ENCODE results near the gene RNF213. TPM values are rescaled to one million over a fixed set of nuclear protein-coding genes. Genes with fewer than 3 reads are reported as not detected.

RNF213 gene
- total RNA-seq, 1 experiment from 2014 or later = 44.5 TPM

DNA sequence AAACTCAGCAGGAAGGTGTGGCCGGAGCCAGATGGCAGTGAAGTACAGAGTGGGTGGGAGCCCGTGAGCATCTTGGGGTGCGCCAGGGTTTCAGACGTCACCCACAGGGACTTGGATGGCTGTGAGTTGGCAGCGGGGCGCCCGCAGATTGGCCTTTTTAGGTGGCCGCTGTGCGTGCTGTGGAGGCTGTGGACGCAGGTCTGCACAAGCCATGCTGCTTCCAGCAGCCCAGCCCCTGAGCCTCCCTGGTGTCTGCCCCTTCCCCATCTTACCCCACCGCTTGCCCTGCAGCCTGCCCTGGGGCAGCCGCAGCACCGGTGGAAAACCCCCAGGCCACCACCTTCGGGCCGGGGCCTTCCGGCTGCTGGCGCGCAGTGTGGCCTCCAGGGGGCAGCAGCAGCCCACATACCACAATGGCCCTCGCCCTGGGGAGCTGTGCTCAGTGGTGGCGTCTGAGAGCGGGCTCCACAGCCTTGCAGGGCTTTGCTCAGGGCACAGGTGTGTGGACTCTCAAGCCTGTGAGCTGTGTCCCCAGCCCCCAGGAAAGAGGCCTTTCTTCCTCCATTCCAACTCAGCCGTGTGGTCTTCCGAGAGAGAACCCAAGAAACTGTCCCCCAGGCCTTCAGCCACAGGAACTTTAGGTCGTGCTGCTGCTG is 166.1 kb downstream of the RNF213 start:
- no peak overlapping the region for H3K27ac ChIP-seq (ENCODE audit: low read depth, low read length)
- ChIA-PET POLR2A (interaction anchor here (0.6 kb wide), 1 partner anchor 555 kb away, joined by 3 read pairs; no protein-coding TSS in a partner anchor), RAD21 (ENCODE audit: low non-redundant PET in 1 of 2, low total read pairs in 2 of 2, uncharacterized antibody in 2 of 2, unreplicated experiment in 2 of 2) (interaction anchor here (0.5 to 1.5 kb wide), 11 partner anchors 11 to 558 kb away, joined by 3 to 6 read pairs (median 3); no protein-coding TSS in a partner anchor), CTCF (interaction anchor here (0.6 to 2.5 kb wide), 22 partner anchors 9 to 681 kb away, joined by 3 to 35 read pairs (median 3); partner anchors contain the start of genes CHMP6 and ENDOV)
- no peaks in the 10 kb centered on the region for H3K9me3 ChIP-seq (ENCODE audit: control insufficient read depth in 1 of 2, insufficient read depth in 1 of 2, low read depth in 1 of 2, low read length in 2 of 2)
- H3K4me1 ChIP-seq (ENCODE audit: control insufficient read depth in 1 of 2, insufficient read depth in 2 of 2, low read length in 2 of 2) = no peaks in the 10 kb centered on the region
- no peaks in the 10 kb centered on the region for H3K79me2 ChIP-seq (ENCODE audit: insufficient read depth, low read length)
- no peaks in the 10 kb centered on the region for H3K36me3 ChIP-seq (ENCODE audit: control insufficient read depth in 1 of 2, insufficient read depth in 2 of 2, low read length in 2 of 2)
- BruUV-seq (replicated peaks) = no TSS peak
- no peak overlapping the region for H3K9ac ChIP-seq (ENCODE audit: low read length)
- no peak overlapping the region for H2AFZ ChIP-seq (ENCODE audit: low read depth, low read length, poor library complexity, severe bottlenecking)
- H3K9me2 ChIP-seq (ENCODE audit: insufficient read depth) = no peaks in the 10 kb centered on the region
- TF ChIP-seq SRF (IDR thresholded peaks at IDR 0.05; ENCODE audit: low read depth) (no peak), CEBPB (IDR thresholded peaks at IDR 0.05; ENCODE audit: low read depth) (no peak), POLR2A (IDR thresholded peaks at IDR 0.05; ENCODE audit: borderline replicate concordance, extremely low read depth, insufficient read depth, insufficient read length) (no peak), RAD21 (IDR thresholded peaks at IDR 0.05; ENCODE audit: low read depth) (peak; percentile 99), POLR2AphosphoS5 (IDR thresholded peaks at IDR 0.05; ENCODE audit: low read depth, low read length) (no peak), TCF7L2 (IDR thresholded peaks at IDR 0.05; ENCODE audit: borderline replicate concordance, extremely low read depth, insufficient read depth, insufficient read length) (no peak)
- TF ChIP-seq, protein P1, sequence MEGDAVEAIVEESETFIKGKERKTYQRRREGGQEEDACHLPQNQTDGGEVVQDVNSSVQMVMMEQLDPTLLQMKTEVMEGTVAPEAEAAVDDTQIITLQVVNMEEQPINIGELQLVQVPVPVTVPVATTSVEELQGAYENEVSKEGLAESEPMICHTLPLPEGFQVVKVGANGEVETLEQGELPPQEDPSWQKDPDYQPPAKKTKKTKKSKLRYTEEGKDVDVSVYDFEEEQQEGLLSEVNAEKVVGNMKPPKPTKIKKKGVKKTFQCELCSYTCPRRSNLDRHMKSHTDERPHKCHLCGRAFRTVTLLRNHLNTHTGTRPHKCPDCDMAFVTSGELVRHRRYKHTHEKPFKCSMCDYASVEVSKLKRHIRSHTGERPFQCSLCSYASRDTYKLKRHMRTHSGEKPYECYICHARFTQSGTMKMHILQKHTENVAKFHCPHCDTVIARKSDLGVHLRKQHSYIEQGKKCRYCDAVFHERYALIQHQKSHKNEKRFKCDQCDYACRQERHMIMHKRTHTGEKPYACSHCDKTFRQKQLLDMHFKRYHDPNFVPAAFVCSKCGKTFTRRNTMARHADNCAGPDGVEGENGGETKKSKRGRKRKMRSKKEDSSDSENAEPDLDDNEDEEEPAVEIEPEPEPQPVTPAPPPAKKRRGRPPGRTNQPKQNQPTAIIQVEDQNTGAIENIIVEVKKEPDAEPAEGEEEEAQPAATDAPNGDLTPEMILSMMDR (IDR thresholded peaks at IDR 0.05 in 2 of 3, conservative IDR thresholded peaks at IDR 0.05 in 1 of 3; ENCODE audit: borderline replicate concordance in 1 of 3, insufficient read depth in 1 of 3, low read depth in 2 of 3, low read length in 2 of 3) = peak; percentile 98 to 99 (median 99)
- TF ChIP-seq, protein P2, sequence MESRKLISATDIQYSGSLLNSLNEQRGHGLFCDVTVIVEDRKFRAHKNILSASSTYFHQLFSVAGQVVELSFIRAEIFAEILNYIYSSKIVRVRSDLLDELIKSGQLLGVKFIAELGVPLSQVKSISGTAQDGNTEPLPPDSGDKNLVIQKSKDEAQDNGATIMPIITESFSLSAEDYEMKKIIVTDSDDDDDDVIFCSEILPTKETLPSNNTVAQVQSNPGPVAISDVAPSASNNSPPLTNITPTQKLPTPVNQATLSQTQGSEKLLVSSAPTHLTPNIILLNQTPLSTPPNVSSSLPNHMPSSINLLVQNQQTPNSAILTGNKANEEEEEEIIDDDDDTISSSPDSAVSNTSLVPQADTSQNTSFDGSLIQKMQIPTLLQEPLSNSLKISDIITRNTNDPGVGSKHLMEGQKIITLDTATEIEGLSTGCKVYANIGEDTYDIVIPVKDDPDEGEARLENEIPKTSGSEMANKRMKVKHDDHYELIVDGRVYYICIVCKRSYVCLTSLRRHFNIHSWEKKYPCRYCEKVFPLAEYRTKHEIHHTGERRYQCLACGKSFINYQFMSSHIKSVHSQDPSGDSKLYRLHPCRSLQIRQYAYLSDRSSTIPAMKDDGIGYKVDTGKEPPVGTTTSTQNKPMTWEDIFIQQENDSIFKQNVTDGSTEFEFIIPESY (IDR thresholded peaks at IDR 0.05; ENCODE audit: extremely low read depth, insufficient replicate concordance, low read length) = no peak
- TF ChIP-seq, protein P3, sequence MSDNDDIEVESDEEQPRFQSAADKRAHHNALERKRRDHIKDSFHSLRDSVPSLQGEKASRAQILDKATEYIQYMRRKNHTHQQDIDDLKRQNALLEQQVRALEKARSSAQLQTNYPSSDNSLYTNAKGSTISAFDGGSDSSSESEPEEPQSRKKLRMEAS (IDR thresholded peaks at IDR 0.05) = no peak
- TF ChIP-seq, protein P4, sequence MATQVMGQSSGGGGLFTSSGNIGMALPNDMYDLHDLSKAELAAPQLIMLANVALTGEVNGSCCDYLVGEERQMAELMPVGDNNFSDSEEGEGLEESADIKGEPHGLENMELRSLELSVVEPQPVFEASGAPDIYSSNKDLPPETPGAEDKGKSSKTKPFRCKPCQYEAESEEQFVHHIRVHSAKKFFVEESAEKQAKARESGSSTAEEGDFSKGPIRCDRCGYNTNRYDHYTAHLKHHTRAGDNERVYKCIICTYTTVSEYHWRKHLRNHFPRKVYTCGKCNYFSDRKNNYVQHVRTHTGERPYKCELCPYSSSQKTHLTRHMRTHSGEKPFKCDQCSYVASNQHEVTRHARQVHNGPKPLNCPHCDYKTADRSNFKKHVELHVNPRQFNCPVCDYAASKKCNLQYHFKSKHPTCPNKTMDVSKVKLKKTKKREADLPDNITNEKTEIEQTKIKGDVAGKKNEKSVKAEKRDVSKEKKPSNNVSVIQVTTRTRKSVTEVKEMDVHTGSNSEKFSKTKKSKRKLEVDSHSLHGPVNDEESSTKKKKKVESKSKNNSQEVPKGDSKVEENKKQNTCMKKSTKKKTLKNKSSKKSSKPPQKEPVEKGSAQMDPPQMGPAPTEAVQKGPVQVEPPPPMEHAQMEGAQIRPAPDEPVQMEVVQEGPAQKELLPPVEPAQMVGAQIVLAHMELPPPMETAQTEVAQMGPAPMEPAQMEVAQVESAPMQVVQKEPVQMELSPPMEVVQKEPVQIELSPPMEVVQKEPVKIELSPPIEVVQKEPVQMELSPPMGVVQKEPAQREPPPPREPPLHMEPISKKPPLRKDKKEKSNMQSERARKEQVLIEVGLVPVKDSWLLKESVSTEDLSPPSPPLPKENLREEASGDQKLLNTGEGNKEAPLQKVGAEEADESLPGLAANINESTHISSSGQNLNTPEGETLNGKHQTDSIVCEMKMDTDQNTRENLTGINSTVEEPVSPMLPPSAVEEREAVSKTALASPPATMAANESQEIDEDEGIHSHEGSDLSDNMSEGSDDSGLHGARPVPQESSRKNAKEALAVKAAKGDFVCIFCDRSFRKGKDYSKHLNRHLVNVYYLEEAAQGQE (IDR thresholded peaks at IDR 0.05; ENCODE audit: low read depth) = no peak
- peak; percentile 29 for DNase-seq (ENCODE audit: low read depth, low spot score)
- ATAC-seq = peak; percentile 96
- H3K4me2 ChIP-seq (ENCODE audit: low read length) = no peak overlapping the region
- H3K4me3 ChIP-seq (replicated peaks in 1 of 2; ENCODE audit: low read depth in 1 of 2, low read length in 2 of 2) = no peak overlapping the region
- intact Hi-C loops (cut with micrococcal nuclease) = loop anchor here (1.0 kb wide), 5 partner anchors 149 to 555 kb away; no protein-coding TSS in a partner anchor
- no peaks in the 10 kb centered on the region for H3K27me3 ChIP-seq (ENCODE audit: insufficient read depth, low read length)
- no peaks in the 10 kb centered on the region for H4K20me1 ChIP-seq (ENCODE audit: insufficient read depth)
